Upper lobe of right lung (tissue), 1 donor: ENCODE data around the gene CPED1. TPM values are rescaled to one million over a fixed set of nuclear protein-coding genes. Genes with fewer than 3 reads are reported as not detected.
"Not testable (repeated sequence)": the region's sequence is repeated elsewhere in the genome, so short reads cannot be mapped to it uniquely, and the experiment has no call there.

Source experiments
- ATAC-seq: fragments of 200-7000 bp; cut with Tn5 transposase; one replicate; pipeline ENCODE4 v1.9.1; 2020; ENCODE audit warnings: mild to moderate bottlenecking, moderate library complexity
- DNase-seq: peaks from one replicate; pipeline ENCODE4 v3.0.0-alpha.2; 2020
- H3K27ac ChIP-seq: fragments of 200-600 bp; one replicate; pipeline ENCODE4 v1.8.0; 2022
- H3K27me3 ChIP-seq: fragments of 200-600 bp; one replicate; pipeline ENCODE4 v1.8.0; 2022; ENCODE audit warnings: mild to moderate bottlenecking
- H3K36me3 ChIP-seq: fragments of 200-600 bp; one replicate; pipeline ENCODE4 v1.8.0; 2022
- H3K4me1 ChIP-seq: fragments of 200-600 bp; one replicate; pipeline ENCODE4 v1.8.0; 2022
- H3K4me3 ChIP-seq: fragments of 200-600 bp; one replicate; pipeline ENCODE4 v1.8.0; 2022; ENCODE audit warnings: mild to moderate bottlenecking
- H3K9me3 ChIP-seq: fragments of 200-600 bp; one replicate; pipeline ENCODE4 v1.8.0; 2022
- CTCF ChIP-seq: fragments of 200-600 bp; IDR thresholded peaks from one replicate; pipeline ENCODE4 v1.8.0; 2022; ENCODE audit warnings: antibody characterized with exemption
- intact Hi-C: fragments of 100-400 bp; cut with DNase I; formaldehyde crosslinking; loops from one replicate; pipeline ENCODE4 v1.11.0; 2022
- total RNA-seq: library from RNA; stranded (reverse); fragmentation: NEBNext Ultra II Directional; extraction: Animal tissue kit (Norgen Biotek cat#: 25700); gene quantifications from one replicate; pipeline ENCODE4 v1.2.1, GENCODE V29; 2021
- donor health status: DM: no; HTN: yes; CAD: no; lungs with severe emphysema.

CPED1 gene
- total RNA-seq, 1 donor from 2014 or later: 39.2 TPM

DNA sequence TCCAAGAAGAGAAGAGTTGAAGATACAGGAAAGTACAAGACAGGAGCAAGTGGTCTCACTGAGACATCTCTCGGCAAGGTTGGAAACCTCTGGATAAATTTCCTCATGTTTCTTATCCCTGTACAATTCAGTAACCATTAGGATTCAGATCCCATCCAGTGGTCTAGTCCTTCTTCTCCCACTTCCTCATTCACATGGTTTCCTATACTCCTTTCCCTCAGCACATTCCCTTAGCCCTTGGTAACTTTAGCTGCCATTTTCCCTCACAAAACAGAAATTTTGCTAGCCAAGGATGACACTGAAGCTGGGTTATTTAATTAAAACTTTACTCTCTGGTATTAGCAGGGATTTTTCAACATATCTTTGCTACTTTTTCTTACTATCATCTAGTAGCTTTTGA is 82.6 kb downstream of the CPED1 start:
- Histone ChIP-seq H3K36me3 (no peaks in the 10 kb centered on the region), H3K27me3 (no peaks in the 10 kb centered on the region), H3K4me1 (no peaks in the 10 kb centered on the region), H3K4me3 (no peak overlapping the region), H3K9me3 (no peaks in the 10 kb centered on the region), H3K27ac (no peak overlapping the region)
- no peak for TF ChIP-seq CTCF
- ATAC-seq: no peak
- DNase-seq: no peak
- intact Hi-C loops: no loop called here

DNA sequence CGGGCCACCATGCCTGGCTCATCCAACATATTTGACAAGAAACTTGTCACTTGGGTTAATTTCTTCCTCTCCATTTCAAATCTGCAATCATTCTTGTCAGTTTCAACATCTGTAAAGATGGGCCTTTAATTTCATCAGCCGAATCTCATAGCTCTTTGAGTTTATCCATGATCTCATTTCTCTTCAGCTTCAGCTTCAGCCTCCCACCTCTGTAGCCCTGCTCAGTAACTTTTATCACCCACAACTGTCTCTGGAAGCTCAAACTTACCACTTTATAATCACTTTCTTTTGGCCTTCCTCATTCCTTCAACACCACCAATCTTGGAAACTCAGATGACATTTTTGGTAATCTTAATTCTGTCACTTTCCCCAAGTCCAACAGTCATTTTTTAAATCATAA is 83.2 kb downstream of the CPED1 start:
- Histone ChIP-seq H3K27me3 (no peaks in the 10 kb centered on the region), H3K27ac (no peak overlapping the region), H3K4me3 (no peak overlapping the region), H3K9me3 (no peaks in the 10 kb centered on the region), H3K4me1 (no peaks in the 10 kb centered on the region), H3K36me3 (no peaks in the 10 kb centered on the region)
- intact Hi-C loops: no loop called here
- no peak for TF ChIP-seq CTCF
- ATAC-seq: no peak
- DNase-seq: no peak

GRCh38 chr7:121072826-121073225 is 84.3 kb downstream of the CPED1 start:
- no peak for TF ChIP-seq CTCF
- Histone ChIP-seq H3K27ac (no peak overlapping the region), H3K27me3 (no peaks in the 10 kb centered on the region), H3K4me3 (no peak overlapping the region), H3K36me3 (no peaks in the 10 kb centered on the region), H3K9me3 (no peaks in the 10 kb centered on the region), H3K4me1 (no peaks in the 10 kb centered on the region)
- DNase-seq (no peak), ATAC-seq (no peak)
- intact Hi-C loops: no loop called here

DNA sequence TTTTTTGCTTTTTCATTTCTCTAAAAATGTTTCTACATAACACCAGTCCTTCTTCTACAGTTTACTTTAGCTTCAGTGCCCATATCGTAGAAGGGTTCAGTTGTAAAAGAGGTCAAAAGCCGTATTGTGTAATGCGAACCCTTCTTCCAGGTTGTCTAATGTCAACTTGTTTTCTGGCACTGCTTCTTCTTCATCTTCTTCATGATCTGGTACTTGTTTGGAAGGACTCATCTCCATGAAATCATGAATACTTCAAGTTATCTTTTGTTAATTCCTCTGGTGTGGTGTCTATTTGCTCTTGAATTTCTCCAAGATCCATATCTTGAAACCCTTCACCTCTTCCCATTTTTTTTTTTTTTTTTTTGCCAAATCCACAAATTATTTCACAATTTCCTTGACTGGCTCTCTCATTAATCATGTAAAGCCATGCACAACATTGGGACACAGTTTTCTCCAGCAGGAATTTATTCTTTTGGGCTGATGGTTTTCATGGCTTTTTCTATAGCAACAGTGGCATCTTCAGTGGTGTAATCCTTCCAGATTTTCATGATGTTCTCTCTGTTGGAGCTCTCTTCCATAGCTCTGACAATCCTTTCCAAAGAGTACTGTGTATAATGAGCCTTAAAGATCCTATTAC is 85.1 kb downstream of the CPED1 start:
- no peaks in the 10 kb centered on the region for H3K27me3 ChIP-seq
- DNase-seq: no peak
- H3K4me1 ChIP-seq: no peaks in the 10 kb centered on the region
- ATAC-seq: no peak
- H3K9me3 ChIP-seq: no peaks in the 10 kb centered on the region
- H3K4me3 ChIP-seq: no peak overlapping the region
- H3K27ac ChIP-seq: no peak overlapping the region
- TF ChIP-seq CTCF: no peak
- intact Hi-C loops: no loop called here
- H3K36me3 ChIP-seq: no peaks in the 10 kb centered on the region

GRCh38 chr7:121075424-121075841 is 86.9 kb downstream of the CPED1 start:
- intact Hi-C loops, H3K27ac ChIP-seq, H3K4me3 ChIP-seq, H3K36me3 ChIP-seq, H3K27me3 ChIP-seq, H3K4me1 ChIP-seq, H3K9me3 ChIP-seq, ATAC-seq, DNase-seq: not testable (repeated sequence)

DNA sequence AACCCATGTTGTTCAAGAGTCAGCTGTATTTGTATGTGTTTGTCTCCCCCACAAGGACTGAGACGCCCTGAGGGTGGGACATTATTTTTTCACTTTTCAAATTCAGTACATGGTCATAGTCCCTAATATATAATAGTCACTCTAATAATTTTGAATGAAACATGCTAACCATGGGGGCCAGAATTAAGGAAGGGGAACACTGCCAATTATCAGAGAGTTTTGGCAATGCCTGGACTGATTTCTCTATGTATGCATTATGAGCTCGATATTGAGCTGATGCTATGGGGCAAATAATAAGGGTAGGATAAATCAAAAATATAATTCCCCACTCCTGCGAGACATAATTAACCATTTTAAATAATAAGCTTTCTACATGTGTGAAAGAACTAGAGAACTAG is 87.4 kb downstream of the CPED1 start:
- intact Hi-C loops: no loop called here
- no peak overlapping the region for H3K27ac ChIP-seq
- H3K27me3 ChIP-seq: no peaks in the 10 kb centered on the region

More for the DNA sequence above, 87.4 kb downstream of the CPED1 start:
- H3K9me3 ChIP-seq: no peaks in the 10 kb centered on the region
- no peaks in the 10 kb centered on the region for H3K36me3 ChIP-seq
- H3K4me3 ChIP-seq: no peak overlapping the region
- no peak for TF ChIP-seq CTCF
- no peaks in the 10 kb centered on the region for H3K4me1 ChIP-seq
- no peak for DNase-seq
- no peak for ATAC-seq
